ENCODE data around the gene LOXL1.

Gene LOXL1

GRCh38 chr15:73892446-73893226 lies 33.6 kb upstream of the LOXL1 start:
- TF ChIP-seq CTCF (IDR thresholded peaks at IDR 0.05): no peak

- no peak for TF ChIP-seq CTCF (IDR thresholded peaks at IDR 0.05)
Measured at GRCh38 chr15:73894133-73894814, 32.0 kb upstream of the LOXL1 start.

GRCh38 chr15:73897441-73898261 lies 28.6 kb upstream of the LOXL1 start:
- TF ChIP-seq CTCF (IDR thresholded peaks at IDR 0.05): peak; percentile 100

- no peak for TF ChIP-seq CTCF (IDR thresholded peaks at IDR 0.05)
Measured at GRCh38 chr15:73899197-73900094, 26.8 kb upstream of the LOXL1 start.

GRCh38 chr15:73900095-73900712 lies 26.1 kb upstream of the LOXL1 start:
- TF ChIP-seq CTCF (IDR thresholded peaks at IDR 0.05): no peak

GRCh38 chr15:73901126-73901810 lies 25.0 kb upstream of the LOXL1 start:
- no peak for TF ChIP-seq CTCF (IDR thresholded peaks at IDR 0.05)
